Heart left ventricle (tissue), 16 donors: ENCODE results near the gene THBS4. TPM values are rescaled to one million over a fixed set of nuclear protein-coding genes. Genes with fewer than 3 reads are reported as not detected.

Experiments
- ATAC-seq, 4 donors: fragments of 200-7000 bp; cut with Tn5 transposase; one replicate each; pipeline ENCODE4 v1.9.1; 2020 to 2022; ENCODE audit warnings: moderate library complexity in 4 of 4, mild to moderate bottlenecking in 3 of 4, moderate number of reproducible peaks in 1 of 4
- DNase-seq, 5 donors: peaks; one replicate each; pipeline ENCODE4 v3.0.0-alpha.2; 2020
- H3K27ac ChIP-seq, 12 donors: fragments of 200-600 bp; sonication (generic) in 4 of 12; one replicate each; pipeline versions ENCODE4 v1.5.0 to v1.8.0; 2016 to 2022; ENCODE audit warnings: mild to moderate bottlenecking in 2 of 12
- H3K27me3 ChIP-seq, 9 donors: fragments of 200-600 bp; sonication (generic) in 2 of 9; one replicate each; pipeline versions ENCODE4 v1.5.1 to v1.8.0; 2016 to 2022; ENCODE audit warnings: mild to moderate bottlenecking in 3 of 9
- H3K36me3 ChIP-seq, 9 donors: fragments of 200-600 bp; sonication (generic) in 2 of 9; one replicate each; pipeline versions ENCODE4 v1.5.0 to v1.8.0; 2018 to 2022; ENCODE audit warnings: mild to moderate bottlenecking in 2 of 9
- H3K4me1 ChIP-seq, 12 donors: fragments of 200-600 bp; sonication (generic) in 4 of 12; one replicate each; pipeline versions ENCODE4 v1.5.0 to v1.8.0; 2016 to 2022; ENCODE audit warnings: mild to moderate bottlenecking in 3 of 12
- H3K4me3 ChIP-seq, 12 donors: fragments of 200-600 bp; sonication (generic) in 4 of 12; one replicate each; pipeline versions ENCODE4 v1.5.0 to v1.8.0; 2017 to 2022; ENCODE audit warnings: mild to moderate bottlenecking in 9 of 12, moderate library complexity in 4 of 12
- H3K9me3 ChIP-seq, 12 donors: fragments of 200-600 bp; sonication (generic) in 4 of 12; one replicate each; pipeline versions ENCODE4 v1.5.0 to v1.8.0; 2016 to 2022; ENCODE audit warnings: mild to moderate bottlenecking in 1 of 12
- CTCF ChIP-seq, 12 donors: fragments of 200-600 bp; sonication (generic) in 4 of 12; IDR thresholded peaks; one replicate each; pipeline versions ENCODE4 v1.5.0 to v1.8.0; 2018 to 2022; ENCODE audit warnings: antibody characterized with exemption in 12 of 12, mild to moderate bottlenecking in 5 of 12
- POLR2A ChIP-seq, 2 donors: fragments of 450-650 bp; IDR thresholded peaks; one replicate each; pipeline ENCODE4 v1.6.1; 2017; ENCODE audit warnings: antibody characterized with exemption in 2 of 2, mild to moderate bottlenecking in 2 of 2, moderate library complexity in 2 of 2
- WGBS, 4 donors: extraction: QIAGEN DNeasy Blood & Tissue Kit in 2 of 4; methylation state at CpG; one replicate each; pipeline versions ENCODE4 v1.1.5 to v1.1.7; 2013 to 2018; 5-methylcytosine and 5-hydroxymethylcytosine counted together
- intact Hi-C, 10 donors: fragments of 100-400 bp; cut with DNase I; formaldehyde crosslinking; loops; one replicate each; pipeline versions ENCODE4 v1.11.1 to v1.14.2; 2022
- polyA plus RNA-seq, 2 donors: library from polyadenylated mRNA; stranded (reverse); fragments of 200-250 nt; gene quantifications; one replicate each; pipeline ENCODE4 v1.2.3, GENCODE V29; 2013
- total RNA-seq, 9 donors: library from RNA; depleted of rRNA in 2 of 9; stranded (reverse); fragments of >200 nt in 2 of 9; fragmentation: NEBNext Ultra II Directional in 3 of 9; extraction: Animal tissue kit (Norgen Biotek cat#: 25700) in 3 of 9; gene quantifications; one replicate each; pipeline versions ENCODE4 v1.1.0 to v1.2.4, GENCODE V29; 2016 to 2023
- donor health status: ischemic (EF 13 %, LVEDD 7.1; RV severe dilation, severe dysfunction).
- donor health status: healthy with polysubstance abuse.
- donor health status: DM: no; HTN: yes; CAD: no.
- donor health status: DM: no; HTN: no; CAD: no.
- donor health status: ischemic (EF 25% LVEDD 6.9; RV normal size, moderate dysfunction).
- donor health status: ischemic (EF 25% LVEDD 5.7; RV mildly dilated, moderate dysfunction).
- donor health status: healthy.
- donor health status: DM: yes; HTN: yes; CAD: no.
- donor health status: ischemic (EF 35%, LVEDD 5.7; RV mildly dilated, moderate dysfunction).
- donor health status: nonischemic (EF 11% LVEDD 7.7; RV severe dilation, severe dysfunction).
- donor health status: DM: yes; HTN: yes; CAD: no.
- donor health status: PGD.
- donor health status: ischemic (EF 29% LVEDD 5.4; RV normal size, mild dysfunction).
- donor health status: nonischemic (EF 23%, LVEDD 6.1; RV moderate dilation, normal function).

THBS4 gene
- total and polyA plus RNA-seq, 11 donors = 38.6 to 266 (median 73.9) TPM

- intact Hi-C loops = loop anchor here in 1 of 10 donors (5.0 kb wide), 1 partner anchor 91 kb away; no protein-coding TSS in a partner anchor
Measured at GRCh38 chr5:79990598-79991507, 44.3 kb upstream of the THBS4 start, which contains the start of gene MTX3. MTX3 (minus strand) TSS chr5:79991262; CDS start chr5:79991238, 24 bp downstream.

GRCh38 chr5:79992891-79993657 is 42.1 kb upstream of the THBS4 start:
- Histone ChIP-seq H3K4me3 (no peak overlapping the region), H3K27me3 (no peaks in the 10 kb centered on the region), H3K27ac (no peak overlapping the region), H3K36me3 (peaks cover 0 to 14% (median 8%) of the 10 kb centered on the region in 9 donors), H3K9me3 (no peaks in the 10 kb centered on the region), H3K4me1 (peaks cover 0 to 27% (median 12%) of the 10 kb centered on the region in 12 donors)
- intact Hi-C loops = loop anchor here in 1 of 10 donors (5.0 kb wide), 1 partner anchor 89 kb away; no protein-coding TSS in a partner anchor
- ATAC-seq (no peak), DNase-seq (no peak)
- WGBS, 4 donors = 70 to 85% (median 74%) methylated on average over 2 of the region's 2 CpGs
- TF ChIP-seq CTCF (IDR thresholded peaks at IDR 0.05) = no peak
- TF ChIP-seq POLR2A (IDR thresholded peaks at IDR 0.05) = no peak

More at GRCh38 chr5:79990598-79991507, 44.3 kb upstream of the THBS4 start, which contains the start of gene MTX3:
- Histone ChIP-seq H3K27me3 (no peaks in the 10 kb centered on the region), H3K36me3 (peaks cover 0 to 36% (median 30%) of the 10 kb centered on the region in 9 donors), H3K27ac (peak within 1 kb of the TSS; percentile 26 to 86 (median 72)), H3K9me3 (no peaks in the 10 kb centered on the region), H3K4me1 (peaks cover 0 to 27% (median 12%) of the 10 kb centered on the region in 12 donors), H3K4me3 (peak within 1 kb of the TSS; percentile 53 to 99 (median 82))
- ATAC-seq (peak; percentile 87 to 98 (median 96)), DNase-seq (peak; percentile 82 to 91 (median 88))
- TF ChIP-seq POLR2A (IDR thresholded peaks at IDR 0.05) = no peak
- peak in 1 of 12 donors; percentile 14 for TF ChIP-seq CTCF (IDR thresholded peaks at IDR 0.05)
- 2 to 5% (median 3%) methylated on average over 14 to 50 of the region's 50 CpGs for WGBS, 4 donors

- no peak for DNase-seq
- no peak for ATAC-seq
- Histone ChIP-seq H3K4me1 (no peaks in the 10 kb centered on the region), H3K4me3 (no peak overlapping the region), H3K36me3 (peaks cover 0 to 8% (median 0%) of the 10 kb centered on the region in 9 donors), H3K27ac (no peak overlapping the region), H3K27me3 (no peaks in the 10 kb centered on the region), H3K9me3 (no peaks in the 10 kb centered on the region)
- intact Hi-C loops = loop anchor here in 1 of 10 donors (5.0 kb wide), 1 partner anchor 83 kb away; no protein-coding TSS in a partner anchor
- no peak for TF ChIP-seq CTCF (IDR thresholded peaks at IDR 0.05)
- TF ChIP-seq POLR2A (IDR thresholded peaks at IDR 0.05) = no peak
- WGBS, 4 donors = 88 to 100% (median 95%) methylated on average over 1 of the region's 1 CpG
Measured at GRCh38 chr5:79999722-80000121, 35.4 kb upstream of the THBS4 start.
